ENCODE measurements around the gene TNS4.

DNA sequence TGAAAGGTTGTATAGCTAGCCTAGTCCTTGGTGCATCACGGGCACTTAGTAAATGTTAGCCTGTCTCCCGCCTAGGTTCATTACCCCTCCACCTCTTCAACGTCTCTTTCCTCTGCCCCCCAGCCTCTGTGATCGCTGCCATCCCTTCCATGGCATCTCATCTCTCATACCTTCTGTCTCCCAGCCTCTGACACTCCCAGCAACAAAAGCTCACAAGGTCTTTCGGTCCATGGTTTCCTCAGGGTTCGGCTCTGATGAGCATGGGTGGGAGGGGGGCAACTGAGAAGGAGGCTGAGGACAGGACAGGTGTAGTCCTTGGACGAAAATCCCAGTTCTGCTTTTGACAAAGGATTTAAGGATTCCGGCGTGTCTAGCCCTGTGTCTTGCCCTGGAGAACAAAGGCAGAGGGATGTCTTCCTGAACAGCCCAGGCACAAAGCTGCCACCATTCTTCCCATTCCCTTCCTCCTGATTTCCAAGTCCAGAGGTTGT is 47.1 kb upstream of the TNS4 start:
- TF ChIP-seq, protein P1, sequence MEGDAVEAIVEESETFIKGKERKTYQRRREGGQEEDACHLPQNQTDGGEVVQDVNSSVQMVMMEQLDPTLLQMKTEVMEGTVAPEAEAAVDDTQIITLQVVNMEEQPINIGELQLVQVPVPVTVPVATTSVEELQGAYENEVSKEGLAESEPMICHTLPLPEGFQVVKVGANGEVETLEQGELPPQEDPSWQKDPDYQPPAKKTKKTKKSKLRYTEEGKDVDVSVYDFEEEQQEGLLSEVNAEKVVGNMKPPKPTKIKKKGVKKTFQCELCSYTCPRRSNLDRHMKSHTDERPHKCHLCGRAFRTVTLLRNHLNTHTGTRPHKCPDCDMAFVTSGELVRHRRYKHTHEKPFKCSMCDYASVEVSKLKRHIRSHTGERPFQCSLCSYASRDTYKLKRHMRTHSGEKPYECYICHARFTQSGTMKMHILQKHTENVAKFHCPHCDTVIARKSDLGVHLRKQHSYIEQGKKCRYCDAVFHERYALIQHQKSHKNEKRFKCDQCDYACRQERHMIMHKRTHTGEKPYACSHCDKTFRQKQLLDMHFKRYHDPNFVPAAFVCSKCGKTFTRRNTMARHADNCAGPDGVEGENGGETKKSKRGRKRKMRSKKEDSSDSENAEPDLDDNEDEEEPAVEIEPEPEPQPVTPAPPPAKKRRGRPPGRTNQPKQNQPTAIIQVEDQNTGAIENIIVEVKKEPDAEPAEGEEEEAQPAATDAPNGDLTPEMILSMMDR (IDR thresholded peaks at IDR 0.05; ENCODE audit: insufficient read depth, low read depth, low read length), result no peak
- TF ChIP-seq EZH2 (IDR thresholded peaks at IDR 0.05; ENCODE audit: insufficient read depth, low read length), result no peak

All from astrocyte (in vitro differentiated cells and primary cell).